ENCODE data around the gene SH3BP4.

Gene SH3BP4

GRCh38 chr2:234967201-234967869 lies 15.5 kb downstream of the SH3BP4 start:
- DNase-seq, result no peak

GRCh38 chr2:234967870-234968208 lies 16.0 kb downstream of the SH3BP4 start:
- peak; percentile 48 for DNase-seq

GRCh38 chr2:234968631-234969305 lies 17.0 kb downstream of the SH3BP4 start:
- peak; percentile 25 for DNase-seq

- DNase-seq, result no peak
These were observed 17.7 kb downstream of the SH3BP4 start for GRCh38 chr2:234969306-234970098.

- DNase-seq, result no peak
These were observed 18.3 kb downstream of the SH3BP4 start for GRCh38 chr2:234970099-234970440.

GRCh38 chr2:234970477-234970882 lies 18.7 kb downstream of the SH3BP4 start:
- DNase-seq, result no peak

GRCh38 chr2:234971496-234971895 lies 19.7 kb downstream of the SH3BP4 start:
- DNase-seq, result no peak

GRCh38 chr2:234973008-234973407 lies 21.2 kb downstream of the SH3BP4 start:
- DNase-seq, result no peak

GRCh38 chr2:234974501-234975385 lies 22.9 kb downstream of the SH3BP4 start:
- DNase-seq, result no peak

- DNase-seq, result no peak
These were observed 23.8 kb downstream of the SH3BP4 start for GRCh38 chr2:234975611-234976010.

- no peak for DNase-seq
These were observed 24.8 kb downstream of the SH3BP4 start for GRCh38 chr2:234976479-234977227.

GRCh38 chr2:234977228-234977679 lies 25.4 kb downstream of the SH3BP4 start:
- no peak for DNase-seq

GRCh38 chr2:234978466-234979203 lies 26.8 kb downstream of the SH3BP4 start:
- DNase-seq, result no peak

GRCh38 chr2:234979204-234980167 lies 27.7 kb downstream of the SH3BP4 start:
- DNase-seq, result no peak

- peak; percentile 77 for DNase-seq
These were observed 28.8 kb downstream of the SH3BP4 start for GRCh38 chr2:234980451-234981187.

- no peak for DNase-seq
These were observed 29.6 kb downstream of the SH3BP4 start for GRCh38 chr2:234981197-234982095.

GRCh38 chr2:234982096-234982834 lies 30.4 kb downstream of the SH3BP4 start:
- no peak for DNase-seq

Data from NCI-H146 (cell line).